Naive thymus-derived CD4-positive, alpha-beta T cell (primary cell): ENCODE measurements around the gene STON1. TPM values are rescaled to one million over a fixed set of nuclear protein-coding genes. Genes with fewer than 3 reads are reported as not detected.
"Not testable (repeated sequence)": the region's sequence is repeated elsewhere in the genome, so short reads cannot be mapped to it uniquely, and the experiment has no call there.

Source experiments
- ATAC-seq: fragments of 150-1000 bp; cut with Tn5 transposase; 2 replicates; pipeline ENCODE4 v1.10.0; 2021; ENCODE audit warnings: mild to moderate bottlenecking, moderate library complexity
- CTCF ChIA-PET: fragments of 350-600 bp; sonication (Branson Sonifier 250); formaldehyde crosslinking; loops from one replicate; lab custom pipeline; 2021; ENCODE audit warnings: antibody characterized with exemption; lab: Charles Lee
- POLR2A ChIA-PET: fragments of 350-600 bp; sonication (Branson Sonifier 250); formaldehyde crosslinking; loops from one replicate; lab custom pipeline; 2021; ENCODE audit warnings: antibody characterized with exemption, inconsistent platforms; lab: Charles Lee
- DNase-seq, 9 donors: peaks; one replicate each; pipeline versions ENCODE4 v3.0.0 to v3.0.0-alpha.2; 2020 to 2022; ENCODE audit warnings: mixed read lengths in 1 of 9
- H3K27ac ChIP-seq: one replicate; pipeline ENCODE4 v1.7.0; 2013; ENCODE audit warnings: mild to moderate bottlenecking, low read depth, low read length, moderate library complexity
- H3K27me3 ChIP-seq, 2 donors: one replicate each; pipeline ENCODE4 v1.7.0; 2013; ENCODE audit warnings: low read length in 2 of 2, mild to moderate bottlenecking in 2 of 2, moderate library complexity in 2 of 2; ENCODE audit not compliant: control insufficient read depth in 2 of 2, insufficient read depth in 2 of 2
- H3K36me3 ChIP-seq, 3 experiments: 1 replicate in 2 of 3; 2 replicates in 1 of 3; pipeline ENCODE4 v1.7.0; 2013; ENCODE audit warnings: low read length in 3 of 3, mild to moderate bottlenecking in 3 of 3, moderate library complexity in 1 of 3; ENCODE audit not compliant: insufficient read depth in 3 of 3, control insufficient read depth in 2 of 3
- H3K4me1 ChIP-seq, 2 donors: one replicate each; pipeline ENCODE4 v1.7.0; 2013; ENCODE audit warnings: low read length in 2 of 2, mild to moderate bottlenecking in 2 of 2, moderate library complexity in 1 of 2; ENCODE audit not compliant: control insufficient read depth in 2 of 2, insufficient read depth in 2 of 2
- H3K4me3 ChIP-seq: 2 replicates; pipeline ENCODE4 v1.7.0; 2013; ENCODE audit warnings: mild to moderate bottlenecking, low read length
- H3K9me3 ChIP-seq, 3 experiments: 1 replicate in 2 of 3; 2 replicates in 1 of 3; pipeline ENCODE4 v1.7.0; 2013; ENCODE audit warnings: low read length in 3 of 3; ENCODE audit not compliant: control insufficient read depth in 2 of 3
- H3K27ac Mint-ChIP-seq, 9 donors: one replicate each; pipeline ENCODE4 v1.8.0; 2020 to 2022; ENCODE audit warnings: mixed read lengths in 9 of 9, mild to moderate bottlenecking in 8 of 9, moderate library complexity in 5 of 9, inconsistent platforms in 2 of 9
- H3K27me3 Mint-ChIP-seq, 5 donors: one replicate each; pipeline ENCODE4 v1.8.0; 2021 to 2022; ENCODE audit warnings: mixed read lengths in 5 of 5, mild to moderate bottlenecking in 1 of 5
- H3K36me3 Mint-ChIP-seq, 5 donors: one replicate each; pipeline ENCODE4 v1.8.0; 2020 to 2022; ENCODE audit warnings: mixed read lengths in 5 of 5, mild to moderate bottlenecking in 3 of 5, inconsistent platforms in 1 of 5
- H3K4me1 Mint-ChIP-seq, 7 donors: one replicate each; pipeline ENCODE4 v1.8.0; 2020 to 2022; ENCODE audit warnings: mixed read lengths in 7 of 7, mild to moderate bottlenecking in 3 of 7, inconsistent platforms in 1 of 7
- H3K4me3 Mint-ChIP-seq, 10 donors: one replicate each; pipeline ENCODE4 v1.8.0; 2020 to 2022; ENCODE audit warnings: mild to moderate bottlenecking in 10 of 10, mixed read lengths in 10 of 10, moderate library complexity in 6 of 10, inconsistent platforms in 2 of 10
- H3K9me3 Mint-ChIP-seq, 11 donors: one replicate each; pipeline ENCODE4 v1.8.0; 2020 to 2022; ENCODE audit warnings: mixed read lengths in 11 of 11, mild to moderate bottlenecking in 4 of 11, inconsistent platforms in 1 of 11, moderate library complexity in 1 of 11
- intact Hi-C, 2 donors: fragments of 100-400 bp; cut with micrococcal nuclease; formaldehyde crosslinking; loops; one replicate each; pipeline ENCODE4 v1.15.1; 2023
- polyA plus RNA-seq, 2 donors: library from polyadenylated mRNA; unstranded; fragments of 300-500 nt; fragmentation: Illumina TruSeq; gene quantifications; one replicate each; pipeline ENCODE4 v1.2.3, GENCODE V29; 2021
- total RNA-seq, 6 experiments: library from RNA in 5 of 6; stranded (reverse) in 5 of 6; gene quantifications; 1 replicate in 5 of 6; 2 replicates in 1 of 6; pipeline ENCODE4 v1.2.3 and lab custom pipeline; 2021 to 2026

The STON1 gene
- total and polyA plus RNA-seq, 7 experiments from 2014 or later = 0.39 to 3.7 (median 1.9) TPM

DNA sequence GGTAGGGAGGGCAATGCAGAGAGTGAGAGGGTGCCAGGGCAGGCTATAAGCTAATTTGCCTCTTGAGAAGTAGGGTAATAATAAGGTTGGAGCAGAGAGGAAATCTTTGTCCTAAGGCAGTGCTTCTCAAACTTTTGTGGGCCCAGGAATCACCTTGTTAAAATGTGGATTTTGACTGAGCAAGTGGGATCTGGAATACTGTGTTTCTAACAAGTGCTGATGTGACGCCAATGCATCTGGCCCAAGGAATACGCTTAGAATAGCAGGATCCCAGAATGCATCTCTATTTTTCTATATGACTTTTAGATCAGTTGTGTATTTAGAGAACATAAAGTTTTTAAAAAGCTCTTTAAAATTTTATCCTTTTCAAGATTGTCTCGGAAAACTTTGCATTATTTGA lies 58.0 kb downstream of the STON1 start:
- ChIA-PET POLR2A (no interaction called here), CTCF (no interaction called here)
- peaks cover 0 to 6% (median 2%) of the 10 kb centered on the region in 5 donors for H3K27me3 Mint-ChIP-seq

GRCh38 chr2:48588745-48589144 lies 58.8 kb downstream of the STON1 start:
- Mint-ChIP-seq H3K9me3 (no peaks in the 10 kb centered on the region), H3K27ac (no peak overlapping the region), H3K4me1 (peaks cover 0 to 6% (median 0%) of the 10 kb centered on the region in 7 donors), H3K4me3 (no peak overlapping the region), H3K36me3 (peaks cover 0 to 6% (median 0%) of the 10 kb centered on the region in 5 donors), H3K27me3 (peaks cover 0 to 6% (median 2%) of the 10 kb centered on the region in 5 donors)
- no peak for ATAC-seq
- Histone ChIP-seq H3K4me1 (no peaks in the 10 kb centered on the region), H3K27me3 (no peaks in the 10 kb centered on the region), H3K36me3 (no peaks in the 10 kb centered on the region), H3K4me3 (no peak overlapping the region), H3K9me3 (no peaks in the 10 kb centered on the region), H3K27ac (no peak overlapping the region)
- POLR2A ChIA-PET = no interaction called here
- DNase-seq = no peak
- intact Hi-C loops = no loop called here
- CTCF ChIA-PET = no interaction called here

More for the DNA sequence above, 58.0 kb downstream of the STON1 start:
- Mint-ChIP-seq H3K27ac (no peak overlapping the region), H3K4me3 (no peak overlapping the region), H3K9me3 (peaks cover 0 to under 1% (median 0%) of the 10 kb centered on the region in 11 donors), H3K36me3 (peaks cover 0 to 6% (median 0%) of the 10 kb centered on the region in 5 donors), H3K4me1 (peaks cover 0 to 6% (median 0%) of the 10 kb centered on the region in 7 donors)
- Histone ChIP-seq H3K36me3 (no peaks in the 10 kb centered on the region), H3K4me3 (no peak overlapping the region), H3K4me1 (no peaks in the 10 kb centered on the region), H3K27ac (no peak overlapping the region), H3K27me3 (no peaks in the 10 kb centered on the region), H3K9me3 (no peaks in the 10 kb centered on the region)
- intact Hi-C loops = no loop called here
- DNase-seq (no peak), ATAC-seq (no peak)

DNA sequence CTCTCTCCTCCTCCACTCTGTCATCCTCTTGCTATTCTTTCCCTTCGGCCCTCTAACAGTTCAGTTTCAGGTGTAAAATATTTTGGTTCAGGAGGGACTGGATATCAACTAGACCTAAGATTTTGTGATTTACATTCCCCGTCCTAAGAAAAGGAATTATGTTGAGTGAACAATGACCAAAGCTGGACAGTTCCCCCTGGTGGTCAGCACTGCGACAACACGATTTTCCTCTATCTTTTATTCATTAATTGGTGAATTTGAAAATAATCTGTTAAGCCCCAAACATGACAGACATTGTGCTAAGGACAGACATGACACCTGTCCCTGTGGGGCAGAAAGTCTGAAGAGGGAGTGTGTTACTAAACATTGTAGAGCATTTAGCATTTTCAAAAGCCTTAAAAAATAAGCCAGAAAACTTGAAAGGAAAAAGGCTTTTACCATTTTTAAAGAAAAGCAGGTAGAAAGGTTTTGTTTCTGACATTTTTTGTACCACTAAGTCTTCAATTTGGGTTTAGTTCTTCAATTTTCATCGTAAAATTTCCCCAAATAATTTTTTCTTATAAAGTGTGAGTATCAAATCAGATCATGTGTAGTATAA lies 59.3 kb downstream of the STON1 start:
- POLR2A ChIA-PET = no interaction called here
- DNase-seq = no peak
- H3K27me3 Mint-ChIP-seq = peaks cover 0 to 6% (median 2%) of the 10 kb centered on the region in 5 donors
- CTCF ChIA-PET = no interaction called here
- no peak for ATAC-seq
- intact Hi-C loops = no loop called here
- peak overlapping the region in 1 of 10 donors; percentile 3 for H3K4me3 Mint-ChIP-seq
- H3K27ac Mint-ChIP-seq = no peak overlapping the region
- Histone ChIP-seq H3K27ac (no peak overlapping the region), H3K36me3 (no peaks in the 10 kb centered on the region), H3K4me3 (no peak overlapping the region), H3K27me3 (no peaks in the 10 kb centered on the region), H3K4me1 (no peaks in the 10 kb centered on the region), H3K9me3 (no peaks in the 10 kb centered on the region)
- peaks cover 0 to 6% (median 0%) of the 10 kb centered on the region in 5 donors for H3K36me3 Mint-ChIP-seq
- H3K4me1 Mint-ChIP-seq = peaks cover 0 to 6% (median 0%) of the 10 kb centered on the region in 7 donors
- H3K9me3 Mint-ChIP-seq = no peaks in the 10 kb centered on the region

DNA sequence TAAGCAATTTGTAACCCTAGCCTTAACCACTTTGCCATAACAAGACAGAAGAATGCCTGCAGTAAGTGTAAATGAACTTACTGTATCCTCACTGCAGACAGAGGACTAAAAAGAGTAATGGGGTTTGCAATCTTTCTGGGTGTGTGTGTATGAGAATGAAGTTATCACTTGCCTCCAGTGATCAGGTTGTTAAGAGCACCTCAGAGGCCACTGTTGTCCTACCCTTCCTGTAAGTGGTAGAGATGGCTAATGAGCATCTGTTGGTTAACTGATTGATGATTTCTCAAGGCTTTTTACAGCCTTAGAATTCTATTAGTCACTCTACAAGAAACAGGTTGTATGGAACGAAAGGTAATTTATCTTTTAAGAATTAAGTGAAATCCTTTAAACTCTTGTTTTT lies 60.1 kb downstream of the STON1 start:
- Mint-ChIP-seq H3K27me3 (peaks cover 0 to 6% (median 4%) of the 10 kb centered on the region in 5 donors), H3K36me3 (peaks cover 0 to 6% (median 0%) of the 10 kb centered on the region in 5 donors)

GRCh38 chr2:48592067-48592466 lies 62.1 kb downstream of the STON1 start:
- H3K9me3 ChIP-seq = no peaks in the 10 kb centered on the region
- intact Hi-C loops = no loop called here
- Mint-ChIP-seq H3K9me3 (no peaks in the 10 kb centered on the region), H3K27me3 (peaks cover 0 to 7% (median 0%) of the 10 kb centered on the region in 5 donors), H3K4me1 (peaks cover 0 to 6% (median 0%) of the 10 kb centered on the region in 7 donors), H3K27ac (no peak overlapping the region), H3K4me3 (no peak overlapping the region), H3K36me3 (no peaks in the 10 kb centered on the region)
- no peaks in the 10 kb centered on the region for H3K36me3 ChIP-seq
- no peaks in the 10 kb centered on the region for H3K27me3 ChIP-seq
- ATAC-seq (no peak), DNase-seq (no peak)
- no peak overlapping the region for H3K4me3 ChIP-seq
- CTCF ChIA-PET = no interaction called here
- POLR2A ChIA-PET = no interaction called here
- H3K4me1 ChIP-seq = no peaks in the 10 kb centered on the region
- no peak overlapping the region for H3K27ac ChIP-seq

More for the DNA sequence above, 60.1 kb downstream of the STON1 start:
- ATAC-seq = no peak
- Mint-ChIP-seq H3K27ac (no peak overlapping the region), H3K4me1 (peaks cover 0 to 6% (median 0%) of the 10 kb centered on the region in 7 donors), H3K4me3 (no peak overlapping the region), H3K9me3 (no peaks in the 10 kb centered on the region)
- intact Hi-C loops = no loop called here
- H3K27ac ChIP-seq = no peak overlapping the region
- DNase-seq = no peak
- H3K36me3 ChIP-seq = no peaks in the 10 kb centered on the region
- POLR2A ChIA-PET = no interaction called here
- no peaks in the 10 kb centered on the region for H3K27me3 ChIP-seq
- CTCF ChIA-PET = no interaction called here
- H3K4me3 ChIP-seq = no peak overlapping the region
- H3K4me1 ChIP-seq = no peaks in the 10 kb centered on the region
- no peaks in the 10 kb centered on the region for H3K9me3 ChIP-seq

DNA sequence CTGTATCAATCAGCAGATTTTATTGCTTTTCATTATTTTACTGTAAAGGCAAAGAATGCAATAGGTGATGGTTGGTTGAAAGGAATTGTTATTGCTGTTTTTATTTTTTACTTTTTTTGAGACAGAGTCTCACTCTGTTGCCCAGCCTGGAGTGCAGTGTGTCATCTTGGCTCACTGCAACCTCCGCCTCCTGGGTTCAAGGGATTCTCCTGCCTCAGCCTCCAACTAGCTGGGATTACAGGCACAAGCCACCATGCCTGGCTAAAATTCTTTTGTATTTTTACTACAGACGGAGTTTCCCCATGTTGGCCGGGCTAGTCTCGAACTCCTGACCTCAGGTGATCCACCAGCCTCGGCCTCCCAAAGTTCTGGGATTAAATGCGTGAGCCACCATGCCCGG lies 66.8 kb downstream of the STON1 start:
- H3K4me1 ChIP-seq, H3K9me3 ChIP-seq, H3K4me3 Mint-ChIP-seq, H3K4me3 ChIP-seq, ATAC-seq, H3K36me3 ChIP-seq, H3K36me3 Mint-ChIP-seq, H3K9me3 Mint-ChIP-seq, H3K27ac Mint-ChIP-seq, CTCF ChIA-PET, POLR2A ChIA-PET, H3K27me3 ChIP-seq, H3K27ac ChIP-seq, intact Hi-C loops, DNase-seq, H3K4me1 Mint-ChIP-seq: not testable (repeated sequence)
- H3K27me3 Mint-ChIP-seq = peaks cover 0 to 15% (median 0%) of the 10 kb centered on the region in 5 donors

DNA sequence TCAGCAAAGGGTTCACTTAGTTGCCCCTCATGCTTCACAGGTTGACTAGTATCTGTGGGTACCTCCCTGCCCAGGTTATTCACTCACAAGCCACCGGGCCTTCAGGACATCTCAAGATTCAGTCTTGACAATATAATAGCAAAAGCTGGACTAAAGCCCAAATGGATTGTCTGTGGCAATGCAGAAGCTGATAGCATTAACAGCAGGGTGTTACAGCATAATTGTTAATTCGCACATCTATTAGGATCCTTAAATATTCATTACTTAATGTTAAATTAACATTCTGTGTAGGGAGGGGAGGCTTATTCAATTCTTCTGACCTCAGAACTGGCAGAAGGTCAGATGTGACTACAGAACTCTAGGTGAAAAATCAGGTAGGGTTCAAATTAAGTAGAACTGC lies 67.5 kb downstream of the STON1 start:
- Mint-ChIP-seq H3K4me3 (no peak overlapping the region), H3K36me3 (no peaks in the 10 kb centered on the region), H3K27me3 (peaks cover 0 to 15% (median 0%) of the 10 kb centered on the region in 5 donors), H3K9me3 (no peaks in the 10 kb centered on the region), H3K4me1 (no peaks in the 10 kb centered on the region), H3K27ac (no peak overlapping the region)
- CTCF ChIA-PET = no interaction called here
- Histone ChIP-seq H3K27me3 (no peaks in the 10 kb centered on the region), H3K4me1 (no peaks in the 10 kb centered on the region), H3K4me3 (no peak overlapping the region), H3K9me3 (no peaks in the 10 kb centered on the region), H3K36me3 (no peaks in the 10 kb centered on the region), H3K27ac (no peak overlapping the region)
- intact Hi-C loops = no loop called here
- DNase-seq = no peak
- ATAC-seq = no peak
- POLR2A ChIA-PET = no interaction called here
